Mesothelial cell of epicardium (in vitro differentiated cells): ENCODE results near the gene TOPORS. TPM values are rescaled to one million over a fixed set of nuclear protein-coding genes. Genes with fewer than 3 reads are reported as not detected.

Source experiments
- DNase-seq, 2 experiments: peaks; one replicate each; pipeline ENCODE4 v3.0.0; 2021; ENCODE audit warnings: low spot score in 2 of 2; ENCODE audit not compliant: unreplicated experiment in 2 of 2
- H3K27ac Mint-ChIP-seq: 2 replicates; pipeline ENCODE4 v1.8.0; 2021; ENCODE audit warnings: mixed read lengths
- H3K27me3 Mint-ChIP-seq: 2 replicates; pipeline ENCODE4 v1.8.0; 2021; ENCODE audit warnings: low read depth, mixed read lengths
- H3K36me3 Mint-ChIP-seq: 2 replicates; pipeline ENCODE4 v1.8.0; 2021; ENCODE audit warnings: mixed read lengths
- H3K4me1 Mint-ChIP-seq: 2 replicates; pipeline ENCODE4 v1.8.0; 2021; ENCODE audit warnings: mixed read lengths
- H3K4me3 Mint-ChIP-seq: 2 replicates; pipeline ENCODE4 v1.8.0; 2021; ENCODE audit warnings: mild to moderate bottlenecking, moderate library complexity, mixed read lengths
- H3K9me3 Mint-ChIP-seq: 2 replicates; pipeline ENCODE4 v1.8.0; 2021; ENCODE audit warnings: mixed read lengths
- total RNA-seq: library from RNA; stranded (reverse); gene quantifications from 3 replicates; pipeline ENCODE4 v1.2.1, GENCODE V29; 2021
- TF ChIP-seq, protein P1 (sequence below): fragments of 200-600 bp; sonication (generic); IDR thresholded peaks from one replicate; pipeline ENCODE4 v1.5.0; 2021; ENCODE audit warnings: antibody characterized with exemption; ENCODE audit not compliant: unreplicated experiment

Gene TOPORS
- total RNA-seq, 1 donor from 2014 or later: 22.8 TPM

DNA sequence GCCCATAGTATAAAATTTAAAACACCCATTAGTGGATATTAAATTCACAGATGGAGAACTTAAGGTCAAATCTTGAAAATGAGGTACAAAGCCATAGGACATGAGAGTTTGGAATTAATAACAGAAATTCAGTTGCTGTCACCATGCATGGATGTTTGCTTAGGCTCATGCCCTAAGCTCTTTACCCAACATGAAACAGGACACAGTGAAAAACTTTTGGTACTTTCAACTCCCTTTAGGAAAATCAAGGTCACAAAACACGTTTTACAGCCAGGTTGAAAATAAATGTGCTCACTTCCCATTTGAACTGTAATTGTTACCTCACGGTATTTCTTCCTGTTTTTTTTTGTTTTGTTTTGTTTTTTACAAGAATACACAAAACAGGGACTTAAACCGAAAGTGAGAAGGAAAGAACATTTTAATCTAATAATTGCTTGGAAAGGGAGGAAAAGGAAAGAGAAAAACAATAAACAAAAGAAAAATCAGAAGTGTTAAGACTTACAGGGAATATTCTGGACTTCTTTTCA lies 6.1 kb upstream of the TOPORS start:
- Mint-ChIP-seq H3K4me3 (no peak overlapping the region), H3K27me3 (no peaks in the 10 kb centered on the region)

DNA sequence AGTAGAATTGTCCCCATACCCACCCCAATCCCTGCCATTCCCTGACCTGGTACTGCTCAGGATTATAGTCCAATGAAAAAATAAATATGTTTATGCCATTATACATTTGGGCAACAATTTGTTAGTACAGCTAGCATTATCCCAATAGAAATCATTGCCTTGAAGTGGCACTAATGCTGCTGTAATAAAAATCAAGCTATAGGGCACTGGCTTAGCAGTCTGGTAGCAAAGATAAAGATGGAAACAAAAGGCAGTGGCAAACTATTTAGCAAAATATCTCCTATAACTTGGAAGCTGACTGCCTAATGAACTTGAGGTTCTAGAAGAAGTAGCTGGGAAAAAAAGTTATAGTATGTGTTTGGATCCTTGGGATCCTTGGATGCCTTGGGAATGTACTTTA lies 2.2 kb upstream of the TOPORS start:
- TF ChIP-seq, protein P1, sequence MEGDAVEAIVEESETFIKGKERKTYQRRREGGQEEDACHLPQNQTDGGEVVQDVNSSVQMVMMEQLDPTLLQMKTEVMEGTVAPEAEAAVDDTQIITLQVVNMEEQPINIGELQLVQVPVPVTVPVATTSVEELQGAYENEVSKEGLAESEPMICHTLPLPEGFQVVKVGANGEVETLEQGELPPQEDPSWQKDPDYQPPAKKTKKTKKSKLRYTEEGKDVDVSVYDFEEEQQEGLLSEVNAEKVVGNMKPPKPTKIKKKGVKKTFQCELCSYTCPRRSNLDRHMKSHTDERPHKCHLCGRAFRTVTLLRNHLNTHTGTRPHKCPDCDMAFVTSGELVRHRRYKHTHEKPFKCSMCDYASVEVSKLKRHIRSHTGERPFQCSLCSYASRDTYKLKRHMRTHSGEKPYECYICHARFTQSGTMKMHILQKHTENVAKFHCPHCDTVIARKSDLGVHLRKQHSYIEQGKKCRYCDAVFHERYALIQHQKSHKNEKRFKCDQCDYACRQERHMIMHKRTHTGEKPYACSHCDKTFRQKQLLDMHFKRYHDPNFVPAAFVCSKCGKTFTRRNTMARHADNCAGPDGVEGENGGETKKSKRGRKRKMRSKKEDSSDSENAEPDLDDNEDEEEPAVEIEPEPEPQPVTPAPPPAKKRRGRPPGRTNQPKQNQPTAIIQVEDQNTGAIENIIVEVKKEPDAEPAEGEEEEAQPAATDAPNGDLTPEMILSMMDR: no peak
- DNase-seq: no peak
- Mint-ChIP-seq H3K27me3 (no peaks in the 10 kb centered on the region), H3K27ac (no peak overlapping the region), H3K4me3 (no peak overlapping the region), H3K4me1 (peaks cover 14% of the 10 kb centered on the region), H3K9me3 (no peaks in the 10 kb centered on the region), H3K36me3 (peaks cover 3% of the 10 kb centered on the region)

More for the DNA sequence above, 6.1 kb upstream of the TOPORS start:
- DNase-seq: no peak
- H3K36me3 Mint-ChIP-seq: peaks cover 3% of the 10 kb centered on the region
- H3K4me1 Mint-ChIP-seq: peaks cover 2% of the 10 kb centered on the region
- no peak overlapping the region for H3K27ac Mint-ChIP-seq
- no peaks in the 10 kb centered on the region for H3K9me3 Mint-ChIP-seq
- TF ChIP-seq, protein P1: no peak

DNA sequence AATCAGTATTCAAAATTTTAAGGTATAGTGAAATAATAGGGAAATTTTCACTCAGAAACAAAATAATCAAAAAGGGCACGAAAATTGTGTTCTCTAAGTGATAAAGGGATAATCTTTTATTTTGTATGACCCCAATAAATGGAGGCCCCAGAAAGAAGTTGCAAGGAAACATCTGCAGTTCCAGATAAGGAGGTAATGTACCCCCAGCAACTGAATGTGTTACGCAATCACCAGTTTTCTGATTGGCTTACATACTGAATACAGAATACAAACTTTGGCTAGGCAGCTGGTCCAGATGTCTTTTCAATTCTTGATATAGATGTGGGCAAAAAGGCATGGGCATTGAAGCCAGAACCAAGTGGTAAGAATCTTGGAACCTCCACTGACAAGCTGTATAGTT lies 1.7 kb upstream of the TOPORS start:
- peak overlapping the region; percentile 48 for H3K27ac Mint-ChIP-seq
- TF ChIP-seq, protein P1: no peak
- H3K4me3 Mint-ChIP-seq: peak overlapping the region; percentile 33
- no peak for DNase-seq
- H3K9me3 Mint-ChIP-seq: no peaks in the 10 kb centered on the region
- H3K36me3 Mint-ChIP-seq: peaks cover 6% of the 10 kb centered on the region
- H3K4me1 Mint-ChIP-seq: peaks cover 18% of the 10 kb centered on the region
- no peaks in the 10 kb centered on the region for H3K27me3 Mint-ChIP-seq

DNA sequence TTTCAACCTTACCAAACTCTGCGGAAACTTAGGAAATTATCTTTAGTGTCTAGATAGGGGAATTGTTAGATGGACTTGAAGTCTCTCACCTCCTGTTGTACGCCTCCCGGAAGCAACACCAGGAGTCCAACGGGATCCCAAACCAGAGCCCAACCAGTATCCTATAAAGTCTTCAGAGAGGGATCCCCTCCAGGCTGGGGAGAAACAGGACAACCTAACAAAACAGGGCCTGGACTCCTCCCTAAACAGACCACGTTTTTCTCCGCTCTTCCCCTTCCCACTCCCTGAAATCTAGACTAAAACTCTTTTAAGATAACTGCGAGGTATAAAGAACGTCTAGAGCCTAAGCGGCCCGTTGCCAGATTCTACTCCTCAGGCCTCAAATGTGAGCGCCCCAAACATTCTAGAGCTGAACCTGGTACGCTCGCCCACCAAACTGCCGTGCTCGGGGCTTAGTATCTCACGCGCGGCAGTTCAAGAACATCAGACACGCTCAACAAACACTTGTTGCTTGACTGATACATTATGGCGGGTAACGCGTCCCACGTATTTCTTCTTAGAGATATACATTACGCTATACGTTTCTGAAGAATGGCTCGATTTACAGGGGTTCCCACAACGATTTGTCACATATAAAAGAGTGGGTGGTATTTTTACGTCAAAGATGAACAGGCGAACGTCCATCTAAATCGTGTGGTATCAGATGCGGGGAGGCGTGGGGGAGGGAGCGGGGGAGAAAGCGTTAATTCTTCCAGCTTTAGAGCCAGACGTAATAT lies 922 bp downstream of the TOPORS start:
- Mint-ChIP-seq H3K4me1 (peaks cover 24% of the 10 kb centered on the region), H3K9me3 (no peaks in the 10 kb centered on the region), H3K27me3 (no peaks in the 10 kb centered on the region), H3K27ac (peak overlapping the region; percentile 96), H3K36me3 (peaks cover 12% of the 10 kb centered on the region), H3K4me3 (peak overlapping the region; percentile 96)
- peak in 1 of 2 experiments; percentile 43 for DNase-seq
- TF ChIP-seq, protein P1: no peak

DNA sequence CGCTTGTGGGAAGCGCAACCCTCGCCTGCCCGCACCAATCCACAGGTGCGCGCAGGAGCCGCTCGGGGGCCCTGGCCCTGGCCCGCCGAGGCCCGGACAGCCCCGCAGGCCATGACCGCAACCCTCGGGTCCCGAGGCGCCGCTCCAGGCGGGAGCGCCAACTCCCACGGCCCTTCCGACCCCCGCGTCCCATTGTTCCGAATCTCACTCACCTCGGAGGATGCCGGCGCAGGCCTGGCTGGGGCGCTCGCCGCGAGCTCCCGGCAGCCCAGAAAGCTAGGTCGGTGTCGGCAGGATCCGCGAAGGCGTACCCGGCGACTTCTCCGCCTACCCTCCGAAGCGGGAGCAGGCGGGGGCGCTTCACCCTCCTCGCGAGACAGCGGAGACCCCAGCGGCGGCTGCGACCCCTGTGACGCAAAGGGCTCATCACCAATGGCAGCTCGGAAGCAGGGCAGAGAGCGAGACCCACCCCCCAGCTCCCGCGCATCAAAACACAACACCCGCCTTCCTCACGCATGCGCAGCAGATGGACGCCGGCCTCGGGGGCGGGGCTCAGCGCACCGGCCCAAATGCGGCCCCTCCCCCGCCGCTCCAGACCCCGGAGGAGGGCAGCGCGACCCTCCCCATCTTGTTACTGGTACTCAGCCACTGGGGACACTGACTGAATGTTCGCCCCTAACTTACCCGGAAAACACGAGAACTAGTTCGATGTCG lies 1.7 kb downstream of the TOPORS start:
- Mint-ChIP-seq H3K4me1 (peaks cover 24% of the 10 kb centered on the region), H3K36me3 (peaks cover 12% of the 10 kb centered on the region), H3K9me3 (no peaks in the 10 kb centered on the region), H3K4me3 (peak overlapping the region; percentile 96), H3K27ac (peak overlapping the region; percentile 96), H3K27me3 (no peaks in the 10 kb centered on the region)
- peak; percentile 93 to 97 for DNase-seq
- TF ChIP-seq, protein P1: no peak
